HUES6 (cell line): Measurements from ENCODE around the gene EP300.
A peak's percentile ranks its signal among the peaks of the same experiment; 100 is the strongest.

ENCODE experiments used
- H3K27ac ChIP-seq: 2 replicates; pipeline ENCODE4 v1.7.0; 2013; ENCODE audit warnings: low read depth, mild to moderate bottlenecking, low read length, inconsistent platforms
- H3K27me3 ChIP-seq: 2 replicates; pipeline ENCODE4 v1.6.1; 2013; ENCODE audit warnings: low read length; ENCODE audit not compliant: control insufficient read depth, insufficient read depth
- H3K36me3 ChIP-seq: 2 replicates; pipeline ENCODE4 v1.6.1; 2013; ENCODE audit warnings: low read length; ENCODE audit not compliant: control insufficient read depth, insufficient read depth
- H3K4me1 ChIP-seq: 2 replicates; pipeline ENCODE4 v1.6.1; 2013; ENCODE audit warnings: low read length; ENCODE audit not compliant: control insufficient read depth, insufficient read depth
- H3K4me3 ChIP-seq: 2 replicates; pipeline ENCODE4 v1.5.1; 2013; ENCODE audit warnings: low read depth, low read length
- H3K9ac ChIP-seq: one replicate; pipeline ENCODE4 v1.6.1; 2013; ENCODE audit warnings: mild to moderate bottlenecking, low read length
- H3K9me3 ChIP-seq: 2 replicates; pipeline ENCODE4 v1.6.1; 2013; ENCODE audit warnings: low read depth, low read length; ENCODE audit not compliant: control insufficient read depth, insufficient read depth

Gene EP300

DNA sequence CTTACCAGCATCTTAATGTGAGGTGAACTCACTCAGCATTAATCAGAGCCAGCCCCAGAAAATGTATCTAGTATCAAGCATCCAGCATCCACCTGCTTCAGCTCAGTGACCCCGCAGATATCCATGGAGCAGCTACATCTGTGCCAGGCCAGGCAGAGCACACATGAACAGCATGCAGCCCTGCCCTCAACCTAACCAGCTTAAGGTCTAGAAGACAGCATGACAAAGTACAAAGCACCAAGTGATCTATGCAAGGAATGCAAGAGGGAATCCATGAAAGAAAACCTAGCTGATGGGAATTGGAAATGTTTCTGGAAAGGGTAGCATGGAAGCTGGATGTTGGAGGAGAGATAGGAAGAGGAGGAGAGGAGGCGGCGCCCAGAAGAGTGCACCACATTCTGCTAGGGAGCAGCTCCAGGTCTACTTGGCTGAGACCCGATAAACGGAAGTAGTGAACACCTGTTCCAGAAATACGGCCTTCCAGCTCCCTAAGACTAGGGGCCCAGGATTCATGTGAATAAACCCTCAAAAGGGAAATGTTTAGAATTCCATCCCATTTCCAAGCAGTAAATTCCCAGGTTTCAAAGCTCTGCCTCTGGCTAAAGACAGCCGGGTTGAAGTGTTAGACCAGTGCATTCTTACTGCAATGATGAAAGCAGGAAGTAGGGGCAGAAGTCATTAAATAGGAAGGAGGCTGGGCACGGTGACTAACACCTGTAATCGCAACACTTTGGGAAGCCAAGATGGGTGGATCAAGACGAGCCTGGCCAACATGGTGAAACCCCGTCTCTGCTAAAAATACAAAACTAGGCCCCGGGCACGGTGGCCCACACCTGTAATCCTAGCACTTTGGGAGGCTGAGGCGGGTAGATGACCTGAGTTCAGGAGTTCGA lies 89.2 kb downstream of the EP300 start:
- no peaks in the 10 kb centered on the region for H3K9me3 ChIP-seq
- H3K9ac ChIP-seq, result no peak overlapping the region
- peaks cover 38% of the 10 kb centered on the region for H3K36me3 ChIP-seq
- no peak overlapping the region for H3K4me3 ChIP-seq
- peaks cover 17% of the 10 kb centered on the region for H3K4me1 ChIP-seq
- no peak overlapping the region for H3K27ac ChIP-seq
- no peaks in the 10 kb centered on the region for H3K27me3 ChIP-seq

DNA sequence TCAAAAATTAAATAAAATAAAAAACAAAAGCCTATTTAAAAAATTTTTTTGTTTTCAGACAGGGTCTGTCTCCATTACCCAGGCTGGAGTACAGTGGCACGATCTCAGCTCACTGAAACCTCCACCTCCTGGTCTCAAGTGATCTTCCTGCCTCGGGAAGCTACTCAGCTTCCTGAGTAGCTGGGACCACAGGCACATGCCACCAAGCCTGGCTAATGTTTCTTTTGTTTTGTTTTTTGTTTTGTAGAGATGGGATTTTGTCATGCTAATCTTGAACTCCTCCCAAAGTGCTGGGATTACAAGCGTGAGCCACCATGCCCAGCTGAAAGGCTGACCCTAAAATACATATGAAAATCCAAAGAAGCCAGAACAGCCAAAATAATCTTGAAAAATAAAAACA lies 92.3 kb downstream of the EP300 start:
- H3K9ac ChIP-seq, result peak overlapping the region; percentile 74
- peak overlapping the region; percentile 98 for H3K27ac ChIP-seq
- peaks cover 17% of the 10 kb centered on the region for H3K4me1 ChIP-seq
- H3K27me3 ChIP-seq, result no peaks in the 10 kb centered on the region
- H3K9me3 ChIP-seq, result no peaks in the 10 kb centered on the region
- H3K36me3 ChIP-seq, result peaks cover 10% of the 10 kb centered on the region
- H3K4me3 ChIP-seq, result no peak overlapping the region; the same call in 1 of the 2 replicates

DNA sequence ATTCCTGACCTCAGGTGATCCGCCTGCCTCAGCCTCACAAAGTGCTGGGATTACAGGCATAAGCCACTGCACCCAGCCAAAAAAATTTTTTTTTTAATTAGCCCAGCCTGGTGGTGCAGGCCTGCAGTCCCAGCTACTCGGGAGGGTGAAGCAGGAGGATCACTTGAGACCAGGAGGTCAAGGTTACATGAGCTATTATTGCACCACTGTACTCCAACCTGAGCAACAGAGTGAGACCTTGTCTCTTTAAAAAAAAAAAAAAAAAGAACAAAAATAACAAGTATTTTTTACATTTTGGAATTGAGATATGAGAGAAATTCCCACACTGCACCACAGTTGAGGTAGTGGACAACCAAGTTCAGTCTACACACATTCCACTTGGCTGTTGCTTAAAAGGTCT lies 99.1 kb downstream of the EP300 start:
- Histone ChIP-seq H3K9ac (no peak overlapping the region), H3K9me3 (no peaks in the 10 kb centered on the region)

DNA sequence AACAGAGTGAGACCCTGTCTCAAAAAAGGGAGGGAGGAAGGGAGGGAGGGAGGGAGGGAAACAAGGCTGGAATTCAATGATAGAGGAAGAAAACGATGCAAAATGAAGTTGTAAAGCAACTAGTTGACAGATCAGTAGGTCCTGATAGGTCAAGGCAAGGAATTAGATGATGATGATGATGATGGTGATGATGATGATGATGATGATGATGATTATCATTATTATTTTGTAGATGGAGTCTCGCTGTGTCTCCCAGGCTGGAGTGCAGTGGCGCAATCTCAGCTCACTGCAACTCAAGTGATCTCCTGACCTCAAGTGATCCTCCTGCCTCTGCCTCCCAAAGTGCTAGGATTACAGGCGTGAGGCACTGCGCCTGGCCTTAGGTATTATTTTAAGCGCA lies 101.4 kb downstream of the EP300 start:
- no peak overlapping the region for H3K4me3 ChIP-seq
- no peaks in the 10 kb centered on the region for H3K36me3 ChIP-seq
- no peaks in the 10 kb centered on the region for H3K9me3 ChIP-seq
- H3K9ac ChIP-seq, result no peak overlapping the region
- peaks cover 27% of the 10 kb centered on the region for H3K27me3 ChIP-seq
- H3K4me1 ChIP-seq, result peaks cover 6% of the 10 kb centered on the region; the same call in 1 of the 2 replicates
- H3K27ac ChIP-seq, result no peak overlapping the region

More for the DNA sequence above, 99.1 kb downstream of the EP300 start:
- Histone ChIP-seq H3K4me3 (no peak overlapping the region), H3K27me3 (peaks cover 5% of the 10 kb centered on the region), H3K36me3 (no peaks in the 10 kb centered on the region), H3K4me1 (no peaks in the 10 kb centered on the region), H3K27ac (no peak overlapping the region)

DNA sequence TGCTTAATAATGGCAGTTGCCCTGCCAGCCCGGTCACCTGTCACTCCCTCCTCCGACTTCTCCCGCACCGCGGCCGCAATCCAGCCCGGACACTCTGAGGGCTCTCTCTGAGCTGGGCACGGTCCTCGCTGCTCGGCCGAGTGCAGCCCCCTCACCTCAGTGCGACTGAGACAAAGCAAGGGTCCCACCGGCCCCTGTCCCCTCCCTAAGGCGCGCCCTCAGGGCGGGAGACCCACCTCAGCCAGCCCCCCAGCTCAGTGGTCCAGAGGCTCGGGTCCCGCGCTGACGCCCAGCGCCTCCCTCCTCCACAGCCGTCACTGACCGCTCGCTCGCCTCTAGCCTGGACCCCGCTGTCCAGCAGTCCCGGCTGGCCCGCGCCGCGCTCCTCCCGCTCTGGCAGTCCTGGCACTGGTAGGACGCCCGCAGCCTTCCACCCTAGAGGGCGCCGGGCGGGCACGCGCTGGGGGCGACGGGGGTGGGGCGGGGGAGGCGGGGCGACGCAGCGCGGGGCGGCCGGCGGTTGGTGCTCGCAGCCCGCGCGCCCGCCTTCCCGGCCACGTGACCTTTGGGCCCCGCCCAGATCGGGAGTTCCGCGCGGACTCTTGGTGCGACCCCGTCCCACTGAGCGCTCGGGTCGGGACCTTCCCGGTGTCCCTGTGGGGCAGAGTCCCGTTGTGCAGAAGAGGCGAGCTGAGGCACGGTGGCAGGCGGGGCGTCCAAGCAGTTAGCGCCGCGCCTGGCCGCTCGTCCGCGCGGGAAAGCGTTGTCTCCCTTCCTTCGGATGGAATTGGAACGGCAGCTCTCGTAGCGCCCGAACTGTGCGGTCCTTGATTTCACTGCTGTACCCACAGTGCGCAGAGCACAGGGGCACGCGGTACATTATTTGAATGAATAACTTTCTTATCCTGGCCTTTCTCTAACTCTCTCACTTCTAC lies 104.9 kb downstream of the EP300 start:
- Histone ChIP-seq H3K9me3 (no peaks in the 10 kb centered on the region), H3K27me3 (peaks cover 46% of the 10 kb centered on the region), H3K4me1 (peaks cover 6% of the 10 kb centered on the region; the same call in 1 of the 2 replicates), H3K9ac (peak overlapping the region; percentile 17), H3K27ac (no peak overlapping the region), H3K36me3 (no peaks in the 10 kb centered on the region), H3K4me3 (peak overlapping the region; percentile 94)

DNA sequence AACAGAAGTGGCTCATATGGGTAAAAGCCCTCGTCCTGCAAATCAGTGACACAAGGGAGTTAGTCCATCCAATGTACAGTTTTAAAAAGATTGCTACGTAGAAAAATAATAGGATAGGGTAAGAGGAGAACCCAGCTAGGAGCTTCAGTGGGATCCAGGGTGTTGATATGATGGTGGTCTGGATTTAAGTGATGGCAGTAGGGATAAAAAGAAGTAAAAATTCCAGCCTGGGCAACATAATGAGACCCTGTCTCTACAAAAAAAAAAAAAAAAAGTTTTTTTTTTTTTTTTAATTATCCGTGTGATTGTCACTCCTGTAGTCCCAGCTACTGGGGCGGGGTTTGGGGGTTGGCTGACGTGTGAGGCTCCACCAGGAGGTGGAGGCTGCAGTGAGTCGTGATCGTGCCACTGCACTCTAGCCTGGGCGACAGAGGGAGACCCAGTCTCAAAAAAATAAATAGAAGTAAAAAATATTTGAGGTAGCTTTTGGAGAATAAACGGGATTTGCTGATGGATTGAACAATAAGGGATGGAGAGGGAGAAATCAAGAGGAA lies 105.7 kb downstream of the EP300 start:
- Histone ChIP-seq H3K27ac (no peak overlapping the region), H3K4me3 (peak overlapping the region; percentile 94), H3K36me3 (no peaks in the 10 kb centered on the region), H3K9ac (no peak overlapping the region), H3K4me1 (peaks cover 6% of the 10 kb centered on the region; the same call in 1 of the 2 replicates), H3K9me3 (no peaks in the 10 kb centered on the region), H3K27me3 (peaks cover 46% of the 10 kb centered on the region)

DNA sequence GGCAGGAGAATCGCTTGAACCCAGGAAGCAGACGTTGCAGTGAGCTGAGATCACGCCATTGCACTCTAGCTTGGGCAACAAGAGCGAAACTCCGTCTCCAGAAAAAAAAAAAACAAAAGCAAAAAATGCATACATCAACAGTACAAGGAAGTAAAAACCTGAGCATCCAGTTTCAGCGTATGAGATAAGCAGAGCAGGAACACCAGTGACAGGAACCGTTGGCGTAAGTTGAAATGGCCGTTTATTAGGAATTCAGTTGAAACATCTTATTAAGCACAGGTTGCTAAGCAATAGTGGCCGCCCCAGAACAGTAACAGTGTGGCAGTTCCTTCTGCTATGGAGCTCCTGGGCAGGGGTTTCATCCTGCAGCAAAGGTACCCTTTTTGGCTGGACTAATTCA lies 108.7 kb downstream of the EP300 start:
- no peak overlapping the region for H3K4me3 ChIP-seq
- H3K9me3 ChIP-seq, result no peaks in the 10 kb centered on the region
- no peak overlapping the region for H3K9ac ChIP-seq
- H3K36me3 ChIP-seq, result no peaks in the 10 kb centered on the region
- H3K4me1 ChIP-seq, result peaks cover 6% of the 10 kb centered on the region; the same call in 1 of the 2 replicates
- H3K27ac ChIP-seq, result no peak overlapping the region
- peaks cover 48% of the 10 kb centered on the region for H3K27me3 ChIP-seq

DNA sequence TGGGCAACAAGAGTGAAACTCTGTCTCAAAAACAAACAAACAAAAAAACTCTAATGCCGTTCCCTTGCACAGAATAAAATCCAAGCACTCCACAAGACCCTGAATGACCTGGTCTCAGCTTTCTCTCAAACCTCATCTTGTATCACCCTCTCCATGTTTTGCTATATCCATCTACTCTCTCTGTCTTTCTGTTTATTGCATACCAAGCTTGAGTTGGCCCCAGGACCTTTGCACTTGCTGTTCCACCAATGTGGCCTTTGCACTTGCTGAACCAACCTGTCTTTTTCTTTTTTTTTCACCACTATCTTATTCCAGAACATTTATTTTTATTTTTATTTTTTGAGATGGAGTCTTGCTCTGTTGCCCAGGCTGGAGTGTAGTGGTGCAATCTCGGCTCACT lies 110.7 kb downstream of the EP300 start:
- Histone ChIP-seq H3K9me3 (no peaks in the 10 kb centered on the region), H3K4me3 (no peak overlapping the region), H3K36me3 (no peaks in the 10 kb centered on the region), H3K9ac (no peak overlapping the region), H3K4me1 (no peaks in the 10 kb centered on the region), H3K27ac (no peak overlapping the region), H3K27me3 (peaks cover 32% of the 10 kb centered on the region)

DNA sequence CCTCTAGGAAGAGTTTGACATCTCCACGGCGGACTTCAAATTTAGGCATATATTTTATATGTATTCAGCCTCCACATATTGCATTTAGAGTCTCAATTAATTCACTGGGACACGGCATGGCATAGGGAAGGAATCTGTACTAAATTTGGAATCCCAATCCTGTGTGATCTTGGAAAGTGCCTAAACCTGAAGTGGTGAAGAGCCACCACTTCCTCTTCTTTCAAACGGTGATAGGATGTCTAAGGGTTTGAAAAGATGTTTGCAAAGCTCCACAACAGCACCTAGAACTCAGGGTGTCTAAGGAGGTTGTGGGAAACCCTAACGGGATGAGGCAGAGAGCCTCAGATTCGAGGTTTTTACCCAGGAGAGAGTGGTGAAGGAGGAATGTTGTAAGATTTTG lies 111.7 kb downstream of the EP300 start:
- Histone ChIP-seq H3K36me3 (peaks cover 2% of the 10 kb centered on the region; the same call in 1 of the 2 replicates), H3K27ac (no peak overlapping the region), H3K9ac (no peak overlapping the region), H3K4me3 (no peak overlapping the region), H3K9me3 (no peaks in the 10 kb centered on the region), H3K27me3 (peaks cover 22% of the 10 kb centered on the region), H3K4me1 (no peaks in the 10 kb centered on the region)

DNA sequence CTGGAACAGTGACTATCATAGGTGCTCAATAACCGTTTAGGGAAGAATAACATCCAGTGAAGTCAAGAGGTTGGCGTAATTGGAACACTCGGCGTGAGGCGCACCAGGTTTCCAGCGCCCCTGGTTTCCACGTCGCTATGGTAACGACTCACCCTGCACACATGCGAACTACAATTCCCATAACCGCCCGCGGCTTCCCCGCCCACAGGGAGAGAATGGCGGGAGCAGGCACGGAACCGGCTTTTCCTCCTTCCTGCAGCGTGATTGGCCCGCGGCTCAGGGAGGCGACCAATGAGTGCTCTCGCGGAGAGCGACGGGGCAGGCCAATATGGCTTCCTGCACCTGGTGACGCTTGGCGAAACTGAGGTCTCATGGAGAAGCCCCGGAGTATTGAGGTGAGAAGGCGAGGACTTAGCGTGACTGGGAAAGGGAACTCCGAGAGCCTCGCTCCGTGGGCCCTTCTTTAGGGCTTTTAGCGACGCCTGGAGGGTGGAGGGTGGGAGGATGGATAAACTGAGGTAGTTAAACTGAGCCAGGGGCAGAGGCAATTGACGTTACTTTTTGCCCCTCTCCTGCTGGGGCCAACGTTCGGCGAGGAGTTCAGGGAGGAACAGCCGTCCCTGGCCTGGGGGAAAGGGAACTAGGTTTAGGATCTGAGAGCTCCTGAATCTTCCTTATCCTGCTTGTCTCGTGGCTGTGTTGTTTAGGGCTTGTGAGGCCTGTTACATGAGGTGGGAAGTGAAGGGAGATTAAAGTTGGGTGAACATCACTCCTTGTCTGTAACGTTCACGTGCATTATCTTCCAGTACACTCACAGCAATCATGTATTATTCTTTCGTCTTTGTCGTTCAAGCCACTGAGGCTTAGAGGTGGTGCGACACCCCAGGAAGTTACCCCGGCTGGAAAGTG lies 112.9 kb downstream of the EP300 start, which contains the start of gene L3MBTL2:
Gene L3MBTL2, plus strand, starts transcription at position 321 of the 909 bp plus-strand sequence. Its CDS starts 51 bp downstream, at position 372.
- H3K27ac ChIP-seq, result peak within 1 kb of the TSS; percentile 59
- no peaks in the 10 kb centered on the region for H3K4me1 ChIP-seq
- peak within 1 kb of the TSS; percentile 87 for H3K4me3 ChIP-seq
- peaks cover 10% of the 10 kb centered on the region; the same call in 1 of the 2 replicates for H3K27me3 ChIP-seq
- no peaks in the 10 kb centered on the region for H3K9me3 ChIP-seq
- peaks cover 10% of the 10 kb centered on the region for H3K36me3 ChIP-seq
- H3K9ac ChIP-seq, result peak within 1 kb of the TSS; percentile 95
